Calu3 (cell line): Measurements from ENCODE around the gene NXN. TPM values are rescaled to one million over a fixed set of nuclear protein-coding genes. Genes with fewer than 3 reads are reported as not detected.
A peak's percentile ranks its signal among the peaks of the same experiment; 100 is the strongest.
"Not testable (repeated sequence)": the region's sequence is repeated elsewhere in the genome, so short reads cannot be mapped to it uniquely, and the experiment has no call there.

Experiments used
- BruUV-seq: library from RNA; stranded (reverse); fragments of 400-500 nt; replicated peaks from 2 replicates; lab custom pipeline; 2021; lab: Mats Ljungman, UMichigan
- CTCF ChIA-PET: fragments of 300-600 bp; sonication (Branson Sonifier 250); formaldehyde crosslinking; loops from one replicate; lab custom pipeline; 2022; ENCODE audit warnings: antibody characterized with exemption; lab: Charles Lee
- DNase-seq: peaks from one replicate; pipeline ENCODE4 v3.0.0; 2022
- H3K27ac Mint-ChIP-seq: one replicate; pipeline ENCODE4 v1.8.0; 2022; ENCODE audit warnings: mixed read lengths; ENCODE audit not compliant: unreplicated experiment
- H3K27me3 Mint-ChIP-seq: one replicate; pipeline ENCODE4 v1.8.0; 2022; ENCODE audit warnings: mixed read lengths; ENCODE audit not compliant: unreplicated experiment
- H3K36me3 Mint-ChIP-seq: one replicate; pipeline ENCODE4 v1.8.0; 2022; ENCODE audit warnings: mild to moderate bottlenecking, moderate library complexity, mixed read lengths; ENCODE audit not compliant: insufficient read depth, unreplicated experiment
- H3K4me1 Mint-ChIP-seq: one replicate; pipeline ENCODE4 v1.8.0; 2022; ENCODE audit warnings: mild to moderate bottlenecking, low read depth, mixed read lengths; ENCODE audit not compliant: unreplicated experiment
- H3K4me3 Mint-ChIP-seq: one replicate; pipeline ENCODE4 v1.8.0; 2022; ENCODE audit warnings: mild to moderate bottlenecking, low read depth, moderate library complexity, mixed read lengths; ENCODE audit not compliant: unreplicated experiment
- H3K9me3 Mint-ChIP-seq: one replicate; pipeline ENCODE4 v1.8.0; 2022; ENCODE audit warnings: low read depth, mixed read lengths; ENCODE audit not compliant: unreplicated experiment
- intact Hi-C: fragments of 100-400 bp; cut with micrococcal nuclease; formaldehyde crosslinking; loops from one replicate; pipeline ENCODE4 v1.10.0; 2022; ENCODE audit not compliant: unreplicated experiment
- total RNA-seq: library from RNA; stranded (reverse); gene quantifications from 2 replicates; pipeline ENCODE4 v1.2.3, GENCODE V29; 2022
- TF ChIP-seq, protein P1 (sequence below): fragments of 200-600 bp; IDR thresholded peaks from one replicate; pipeline ENCODE4 v1.8.0; 2022; ENCODE audit warnings: antibody characterized with exemption; ENCODE audit not compliant: unreplicated experiment

The NXN gene
- total RNA-seq, 1 experiment from 2014 or later, result 1.8 TPM

DNA sequence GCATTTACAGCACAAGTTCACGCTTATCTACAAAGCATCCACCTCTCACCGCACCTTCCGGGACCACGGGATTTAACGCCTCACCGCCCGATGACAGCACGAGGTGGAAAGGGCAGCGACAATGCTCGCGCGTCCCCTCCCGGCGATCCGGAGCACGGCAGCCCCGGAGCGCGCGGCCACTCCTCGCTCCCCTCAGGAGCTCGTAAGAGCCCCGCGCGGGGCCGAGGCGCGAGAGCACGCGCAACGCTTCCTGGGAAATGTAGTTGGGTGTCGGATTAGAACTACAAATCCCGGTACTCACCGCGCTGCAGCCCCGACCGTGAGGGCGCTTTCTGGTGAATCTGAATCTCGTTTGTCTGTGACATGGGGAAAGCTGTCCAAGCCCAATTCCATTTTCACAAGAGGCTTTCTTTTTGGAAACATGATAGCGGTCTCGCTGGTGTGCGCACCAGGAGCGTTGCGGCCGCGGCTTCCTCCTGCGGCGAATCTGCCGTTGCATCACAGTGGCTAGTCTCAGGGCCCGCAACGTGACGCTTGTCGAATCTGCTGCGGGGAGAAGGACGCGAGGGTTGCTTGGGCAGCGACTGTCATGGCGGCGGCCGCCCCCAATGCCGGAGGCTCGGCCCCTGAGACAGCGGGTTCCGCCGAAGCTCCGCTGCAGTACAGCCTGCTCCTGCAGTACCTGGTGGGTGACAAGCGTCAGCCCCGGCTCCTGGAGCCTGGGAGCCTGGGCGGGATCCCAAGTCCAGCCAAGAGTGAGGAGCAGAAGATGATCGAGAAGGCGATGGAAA, 17.2 kb upstream of the NXN start, which contains the start of gene TIMM22:
TSS of gene TIMM22 (plus strand) at position 576 of the 791 bp plus-strand sequence. CDS start at position 590, 14 bp downstream.
- intact Hi-C loops, result no loop called here
- BruUV-seq, result no TSS peak
- H3K27ac Mint-ChIP-seq, result peak within 1 kb of the TSS; percentile 92
- DNase-seq, result peak; percentile 90
- CTCF ChIA-PET, result interaction anchor here (0.6 to 1.4 kb wide), 9 partner anchors 15 to 272 kb away, joined by 3 to 8 read pairs (median 4); partner anchors contain the start of gene NXN
- peak within 1 kb of the TSS; percentile 96 for H3K4me3 Mint-ChIP-seq
- peaks cover 45% of the 10 kb centered on the region for H3K36me3 Mint-ChIP-seq
- H3K27me3 Mint-ChIP-seq, result no peaks in the 10 kb centered on the region
- peaks cover 12% of the 10 kb centered on the region for H3K4me1 Mint-ChIP-seq
- no peaks in the 10 kb centered on the region for H3K9me3 Mint-ChIP-seq
- TF ChIP-seq, protein P1, sequence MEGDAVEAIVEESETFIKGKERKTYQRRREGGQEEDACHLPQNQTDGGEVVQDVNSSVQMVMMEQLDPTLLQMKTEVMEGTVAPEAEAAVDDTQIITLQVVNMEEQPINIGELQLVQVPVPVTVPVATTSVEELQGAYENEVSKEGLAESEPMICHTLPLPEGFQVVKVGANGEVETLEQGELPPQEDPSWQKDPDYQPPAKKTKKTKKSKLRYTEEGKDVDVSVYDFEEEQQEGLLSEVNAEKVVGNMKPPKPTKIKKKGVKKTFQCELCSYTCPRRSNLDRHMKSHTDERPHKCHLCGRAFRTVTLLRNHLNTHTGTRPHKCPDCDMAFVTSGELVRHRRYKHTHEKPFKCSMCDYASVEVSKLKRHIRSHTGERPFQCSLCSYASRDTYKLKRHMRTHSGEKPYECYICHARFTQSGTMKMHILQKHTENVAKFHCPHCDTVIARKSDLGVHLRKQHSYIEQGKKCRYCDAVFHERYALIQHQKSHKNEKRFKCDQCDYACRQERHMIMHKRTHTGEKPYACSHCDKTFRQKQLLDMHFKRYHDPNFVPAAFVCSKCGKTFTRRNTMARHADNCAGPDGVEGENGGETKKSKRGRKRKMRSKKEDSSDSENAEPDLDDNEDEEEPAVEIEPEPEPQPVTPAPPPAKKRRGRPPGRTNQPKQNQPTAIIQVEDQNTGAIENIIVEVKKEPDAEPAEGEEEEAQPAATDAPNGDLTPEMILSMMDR, result peak; percentile 60

DNA sequence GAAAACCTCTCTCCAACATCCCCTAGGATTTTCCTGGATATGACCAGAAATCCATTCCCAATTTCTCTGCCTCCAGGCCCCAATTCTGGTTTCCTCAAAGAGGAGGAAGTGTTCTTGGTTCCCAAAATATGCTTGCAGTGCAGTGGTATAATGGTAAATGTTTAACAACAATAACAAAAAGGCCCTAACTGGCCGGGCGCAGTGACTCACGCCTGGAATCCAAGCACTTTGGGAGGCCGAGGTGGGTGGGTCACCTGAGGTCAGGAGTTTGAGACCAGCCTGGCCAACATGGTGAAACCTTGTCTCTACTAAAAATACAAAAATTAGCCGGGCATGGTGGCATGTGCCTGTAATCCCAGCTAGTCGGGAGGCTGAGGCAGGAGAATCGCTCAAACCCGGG, 15.7 kb upstream of the NXN start:
- H3K4me1 Mint-ChIP-seq, result peaks cover 12% of the 10 kb centered on the region
- intact Hi-C loops, result not testable (repeated sequence)

DNA sequence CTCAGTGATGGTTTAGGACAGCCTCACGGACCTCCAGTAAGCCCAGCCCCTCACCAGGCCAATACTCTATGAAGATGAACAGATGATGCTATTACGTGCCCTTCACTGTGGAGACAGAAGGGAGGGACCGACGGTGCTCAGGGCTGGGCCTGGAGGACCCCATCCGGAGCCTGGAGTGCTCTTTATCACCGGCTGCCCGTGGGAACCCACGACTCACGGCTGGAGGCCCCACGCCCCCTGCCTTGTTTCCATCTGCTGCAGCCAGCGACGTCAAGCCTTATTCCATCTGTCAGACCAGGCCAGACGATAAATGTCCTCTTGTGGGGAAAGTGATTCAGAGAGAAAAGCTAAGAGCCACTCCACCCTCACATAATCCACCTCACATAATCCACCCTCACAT, 13.4 kb upstream of the NXN start:
- Mint-ChIP-seq H3K27me3 (no peaks in the 10 kb centered on the region), H3K4me1 (peaks cover 4% of the 10 kb centered on the region), H3K4me3 (no peak overlapping the region), H3K27ac (no peak overlapping the region), H3K9me3 (no peaks in the 10 kb centered on the region), H3K36me3 (peaks cover 16% of the 10 kb centered on the region)
- BruUV-seq, result no TSS peak
- TF ChIP-seq, protein P1, result no peak
- no peak for DNase-seq
- CTCF ChIA-PET, result interaction anchor here (0.6 kb wide), 1 partner anchor 328 kb away, joined by 5 read pairs; no protein-coding TSS in a partner anchor
- intact Hi-C loops, result no loop called here

More for the DNA sequence above, 15.7 kb upstream of the NXN start:
- CTCF ChIA-PET, DNase-seq, H3K9me3 Mint-ChIP-seq, H3K4me3 Mint-ChIP-seq, BruUV-seq, H3K27me3 Mint-ChIP-seq: not testable (repeated sequence)
- Mint-ChIP-seq H3K27ac (peak overlapping the region; percentile 33), H3K36me3 (peaks cover 31% of the 10 kb centered on the region)

DNA sequence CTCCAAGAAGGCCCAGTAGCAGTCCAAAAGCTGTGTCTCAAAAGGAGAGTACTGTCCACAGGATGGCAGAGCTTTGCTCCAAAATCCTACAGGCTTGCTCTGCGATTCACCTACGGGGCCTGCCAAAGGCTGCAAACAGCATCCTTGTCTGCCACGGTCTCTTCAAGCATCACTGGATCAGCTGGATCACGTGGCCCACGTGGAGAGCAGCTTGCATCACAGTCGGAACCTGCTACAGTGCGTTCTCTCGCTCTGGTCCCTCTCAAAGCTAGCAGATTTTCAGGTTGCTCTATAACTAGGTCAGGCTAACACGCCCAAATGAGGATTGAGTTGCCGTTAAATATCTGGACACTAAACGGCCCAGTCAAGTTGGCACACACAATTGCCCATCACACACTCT, 9.0 kb upstream of the NXN start:
- intact Hi-C loops, result loop anchor here (10.0 kb wide), 1 partner anchor 114 kb away; no protein-coding TSS in a partner anchor
- H3K27me3 Mint-ChIP-seq, result no peaks in the 10 kb centered on the region
- H3K36me3 Mint-ChIP-seq, result no peaks in the 10 kb centered on the region
- no TSS peak for BruUV-seq
- TF ChIP-seq, protein P1, result no peak
- H3K4me3 Mint-ChIP-seq, result no peak overlapping the region
- CTCF ChIA-PET, result no interaction called here
- no peaks in the 10 kb centered on the region for H3K9me3 Mint-ChIP-seq
- DNase-seq, result no peak
- H3K4me1 Mint-ChIP-seq, result no peaks in the 10 kb centered on the region
- no peak overlapping the region for H3K27ac Mint-ChIP-seq

DNA sequence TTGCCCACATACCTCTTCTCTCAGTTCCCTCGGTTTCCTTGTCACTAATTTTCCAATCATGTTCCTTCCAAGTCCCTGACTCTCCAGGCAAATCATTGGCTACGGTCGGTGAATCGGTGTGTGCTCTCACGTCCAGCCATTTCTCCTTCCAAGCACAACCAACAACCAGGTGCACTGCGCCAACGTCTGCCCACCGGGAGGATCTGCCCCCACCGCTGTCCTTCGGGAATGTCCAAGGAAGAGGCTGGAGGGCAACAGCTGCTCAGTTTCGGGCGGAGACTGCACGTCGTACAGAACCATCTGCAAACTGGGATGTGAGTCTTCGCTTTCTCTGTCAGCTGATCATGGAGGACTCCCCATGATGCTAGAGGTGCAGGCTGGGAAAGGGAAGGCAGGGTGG, 8.4 kb upstream of the NXN start:
- CTCF ChIA-PET, result no interaction called here
- no peak overlapping the region for H3K27ac Mint-ChIP-seq
- H3K4me3 Mint-ChIP-seq, result no peak overlapping the region
- intact Hi-C loops, result loop anchor here (10.0 kb wide), 1 partner anchor 113 kb away; no protein-coding TSS in a partner anchor
- H3K27me3 Mint-ChIP-seq, result no peaks in the 10 kb centered on the region
- no peak for DNase-seq
- no TSS peak for BruUV-seq
- H3K9me3 Mint-ChIP-seq, result no peaks in the 10 kb centered on the region
- no peaks in the 10 kb centered on the region for H3K4me1 Mint-ChIP-seq
- TF ChIP-seq, protein P1, result no peak
- H3K36me3 Mint-ChIP-seq, result no peaks in the 10 kb centered on the region
